HepG2 (cell line): ENCODE measurements around the gene TBCD. TPM values are rescaled to one million over a fixed set of nuclear protein-coding genes. Genes with fewer than 3 reads are reported as not detected.

Experiments
- ATAC-seq: fragments of 200-7000 bp; cut with Tn5 transposase; 3 replicates; pipeline ENCODE4 v1.9.1; 2020; ENCODE audit warnings: mild to moderate bottlenecking, moderate library complexity
- BruUV-seq: library from RNA; stranded (reverse); fragments of 400-500 nt; replicated peaks from 2 replicates; lab custom pipeline; 2021; lab: Mats Ljungman, UMichigan
- CTCF ChIA-PET: fragments of 300-600 bp; formaldehyde crosslinking; extraction: SDS; loops from one replicate; lab custom pipeline; 2021; ENCODE audit warnings: low total read pairs, inconsistent platforms, low intra/inter-chr PET ratio; lab: Yijun Ruan, JAX
- POLR2A ChIA-PET: fragments of 350-600 bp; sonication (Branson Sonifier 250); formaldehyde crosslinking; loops from one replicate; lab custom pipeline; 2020; ENCODE audit warnings: antibody characterized with exemption, inconsistent platforms; lab: Yijun Ruan, JAX
- DNase-seq: peaks from one replicate; pipeline ENCODE4 v3.0.0-alpha.2; 2015; ENCODE audit warnings: low spot score
- FAIRE-seq: peaks from 3 replicates; lab custom pipeline; 2011; peaks lifted over from hg19 to GRCh38; lab: Jason Lieb, UNC
- H2AFZ ChIP-seq: one replicate; pipeline ENCODE4 v1.6.1; 2011; ENCODE audit warnings: low read length, inconsistent platforms
- H3K27ac ChIP-seq: fragments of 300-600 bp; 3 replicates; pipeline ENCODE4 v1.8.0; 2011; ENCODE audit warnings: mixed run types, mild to moderate bottlenecking, mixed read lengths, low read length, inconsistent platforms; ENCODE audit not compliant: insufficient read depth; ENCODE audit errors: extremely low read length
- H3K27me3 ChIP-seq, 2 experiments: fragments of 200-600 bp in 1 of 2; 2 replicates in 1 of 2; 3 replicates in 1 of 2; pipeline versions ENCODE4 v1.6.0 to v1.8.0; 2011; ENCODE audit warnings: low read length in 2 of 2, mild to moderate bottlenecking in 2 of 2, moderate library complexity in 2 of 2, inconsistent platforms in 1 of 2; ENCODE audit not compliant: insufficient read depth in 2 of 2, control insufficient read depth in 1 of 2
- H3K36me3 ChIP-seq, 2 experiments: fragments of 200-600 bp in 1 of 2; replicated peaks in 1 of 2; 2 replicates in 1 of 2; 3 replicates in 1 of 2; pipeline versions ENCODE4 v1.5.1 to v1.8.0; 2011; ENCODE audit warnings: low read length in 2 of 2, inconsistent platforms in 1 of 2; ENCODE audit not compliant: insufficient read depth in 2 of 2, control insufficient read depth in 1 of 2
- H3K4me1 ChIP-seq: 2 replicates; pipeline ENCODE4 v1.5.1; 2012; ENCODE audit warnings: low read length, inconsistent platforms; ENCODE audit not compliant: insufficient read depth
- H3K4me2 ChIP-seq: 2 replicates; pipeline ENCODE4 v1.6.0; 2011; ENCODE audit warnings: low read depth, low read length, inconsistent platforms
- H3K4me3 ChIP-seq, 3 experiments: fragments of 200-600 bp in 1 of 3; sonication (generic), shearing (Covaris generic) in 1 of 3; replicated peaks in 1 of 3; 2 replicates each; pipeline ENCODE4 v1.5.1; 2011 to 2016; ENCODE audit warnings: low read length in 3 of 3, inconsistent platforms in 2 of 3, low read depth in 2 of 3, mild to moderate bottlenecking in 2 of 3, control low read depth in 1 of 3, mixed read lengths in 1 of 3; ENCODE audit not compliant: insufficient read depth in 1 of 3
- H3K79me2 ChIP-seq: one replicate; pipeline ENCODE4 v1.6.1; 2011; ENCODE audit warnings: low read length, inconsistent platforms; ENCODE audit not compliant: insufficient read depth
- H3K9ac ChIP-seq: 2 replicates; pipeline ENCODE4 v1.6.0; 2011; ENCODE audit warnings: mild to moderate bottlenecking, low read depth, low read length, inconsistent platforms; ENCODE audit not compliant: insufficient read depth
- H3K9me3 ChIP-seq: 2 replicates; pipeline ENCODE4 v1.5.1; 2012; ENCODE audit warnings: mild to moderate bottlenecking, low read length
- H4K20me1 ChIP-seq: 2 replicates; pipeline ENCODE4 v1.6.0; 2011; ENCODE audit warnings: inconsistent platforms, mild to moderate bottlenecking, low read length, moderate library complexity; ENCODE audit not compliant: insufficient read depth
- ATF1 ChIP-seq: IDR thresholded peaks from 2 replicates; pipeline ENCODE4 v1.6.1; 2016; ENCODE audit warnings: mild to moderate bottlenecking, control low read depth
- HHEX ChIP-seq: IDR thresholded peaks from 2 replicates; pipeline ENCODE4 v1.6.1; 2016; ENCODE audit warnings: control low read depth
- SAP130 ChIP-seq: IDR thresholded peaks from 2 replicates; pipeline ENCODE4 v1.6.1; 2016; ENCODE audit warnings: low read depth
- SOX5 ChIP-seq: IDR thresholded peaks from 2 replicates; pipeline ENCODE4 v1.6.1; 2016; ENCODE audit warnings: borderline replicate concordance
- U2AF1 ChIP-seq: fragments of 200-400 bp; formaldehyde crosslinking; optimal IDR thresholded peaks from 2 replicates; pipeline ENCODE3; 2017; ENCODE audit warnings: mild to moderate bottlenecking, low read depth, low read length
- ZFP1 ChIP-seq: IDR thresholded peaks from 2 replicates; pipeline ENCODE4 v1.6.1; 2016
- ZNF136 ChIP-seq: sonication (generic); formaldehyde crosslinking; IDR thresholded peaks from 2 replicates; pipeline ENCODE4 v1.8.1; 2022; ENCODE audit warnings: low read depth, mild to moderate bottlenecking, moderate library complexity, missing genetic modification reagents
- ZNF530 ChIP-seq: sonication (generic); formaldehyde crosslinking; IDR thresholded peaks from 2 replicates; pipeline ENCODE4 v1.5.0; 2020; ENCODE audit warnings: low read depth, mild to moderate bottlenecking, missing genetic modification reagents
- ZNF7 ChIP-seq: IDR thresholded peaks from 2 replicates; pipeline ENCODE4 v1.6.1; 2016; ENCODE audit warnings: missing biosample characterization, missing genetic modification reagents
- ZSCAN21 ChIP-seq: sonication (generic); formaldehyde crosslinking; IDR thresholded peaks from 2 replicates; pipeline ENCODE4 v1.8.0; 2022; ENCODE audit warnings: mild to moderate bottlenecking, missing genetic modification reagents, moderate library complexity, borderline replicate concordance
- WGBS: methylation state at CpG from one replicate; pipeline ENCODE4 v1.1.6; 2017; ENCODE audit warnings: low lambda C conversion rate; 5-methylcytosine and 5-hydroxymethylcytosine counted together
- in situ Hi-C: cut with HindIII; loops from 2 replicates; pipeline ENCODE4 v1.10.0; 2017; ENCODE audit warnings: low pct_unique_long_range_greater_than_20kb; ENCODE audit not compliant: extremely low pct_ligation_motif_present
- intact Hi-C: fragments of 100-400 bp; cut with micrococcal nuclease; formaldehyde crosslinking; loops from one replicate; pipeline ENCODE4 v1.10.0; 2022; ENCODE audit not compliant: unreplicated experiment
- polyA plus RNA-seq, 8 experiments: library from polyadenylated mRNA; depleted of rRNA in 3 of 8; stranded (reverse) in 7 of 8; unstranded in 1 of 8; fragments of >200 nt; fragmentation: Illumina TruSeq in 4 of 8; extraction: Trizol in 4 of 8; gene quantifications; 2 replicates each; pipeline versions ENCODE4 v1.2.1 to v1.2.3, GENCODE V29; 2011 to 2016; ENCODE audit warnings: low read depth in 4 of 8, missing spikeins in 1 of 8, mixed read lengths in 1 of 8; ENCODE audit not compliant: insufficient read depth in 1 of 8
- total RNA-seq, 5 experiments: library from RNA; depleted of rRNA; stranded (reverse); fragments of >200 nt; fragmentation: Illumina TruSeq; extraction: Trizol; gene quantifications; 2 replicates each; pipeline ENCODE4 v1.2.3, GENCODE V29; 2016; ENCODE audit warnings: low read depth in 1 of 5
- TF ChIP-seq, protein P1 (sequence below): sonication (generic); formaldehyde crosslinking; IDR thresholded peaks from 2 replicates; pipeline ENCODE4 v1.4.0; 2020; ENCODE audit warnings: mild to moderate bottlenecking, missing genetic modification reagents, borderline replicate concordance
- TF ChIP-seq, protein P2 (sequence below): sonication (generic); formaldehyde crosslinking; IDR thresholded peaks from 2 replicates; pipeline ENCODE4 v1.4.0; 2020; ENCODE audit warnings: missing genetic modification reagents
- TF ChIP-seq, protein P3 (sequence below): sonication (generic); formaldehyde crosslinking; IDR thresholded peaks from 2 replicates; pipeline ENCODE4 v1.5.0; 2020; ENCODE audit warnings: missing genetic modification reagents
- TF ChIP-seq, protein P4 (sequence below): IDR thresholded peaks from 2 replicates; pipeline ENCODE4 v1.6.1; 2016; ENCODE audit warnings: mild to moderate bottlenecking, missing biosample characterization, missing genetic modification reagents

The TBCD gene
- total and polyA plus RNA-seq, 2 of the 13 experiments (the other 11 are each of a cell fraction or from before 2014, with no cell fraction given) = 33.9 to 54.8 TPM

DNA sequence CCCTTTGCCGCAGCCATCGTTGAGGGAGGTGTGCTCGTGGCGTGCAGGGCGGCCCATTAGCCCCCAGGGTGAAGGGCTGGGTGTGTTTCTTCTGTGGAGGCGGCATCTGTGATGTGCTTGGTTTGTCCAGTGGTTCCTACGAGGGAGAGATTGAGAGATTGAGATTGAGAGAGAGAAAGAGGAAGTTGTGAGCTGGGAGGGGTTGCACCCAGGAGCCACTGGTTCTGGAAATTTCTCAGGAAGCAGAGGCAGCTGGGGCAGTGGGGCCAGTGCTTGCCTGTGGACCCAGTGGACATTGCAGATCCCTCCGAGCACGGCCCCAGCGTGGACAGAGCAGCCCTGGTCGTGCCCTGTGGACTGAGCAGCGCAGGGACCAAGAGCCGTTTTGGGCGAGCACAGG is 160.0 kb downstream of the TBCD start:
- 98% methylated on average over 14 of the region's 14 CpGs for WGBS
- ChIA-PET POLR2A (no interaction called here), CTCF (interaction anchor here (4.3 kb wide), 1 partner anchor 130 kb away, joined by 21 read pairs; no protein-coding TSS in a partner anchor)

DNA sequence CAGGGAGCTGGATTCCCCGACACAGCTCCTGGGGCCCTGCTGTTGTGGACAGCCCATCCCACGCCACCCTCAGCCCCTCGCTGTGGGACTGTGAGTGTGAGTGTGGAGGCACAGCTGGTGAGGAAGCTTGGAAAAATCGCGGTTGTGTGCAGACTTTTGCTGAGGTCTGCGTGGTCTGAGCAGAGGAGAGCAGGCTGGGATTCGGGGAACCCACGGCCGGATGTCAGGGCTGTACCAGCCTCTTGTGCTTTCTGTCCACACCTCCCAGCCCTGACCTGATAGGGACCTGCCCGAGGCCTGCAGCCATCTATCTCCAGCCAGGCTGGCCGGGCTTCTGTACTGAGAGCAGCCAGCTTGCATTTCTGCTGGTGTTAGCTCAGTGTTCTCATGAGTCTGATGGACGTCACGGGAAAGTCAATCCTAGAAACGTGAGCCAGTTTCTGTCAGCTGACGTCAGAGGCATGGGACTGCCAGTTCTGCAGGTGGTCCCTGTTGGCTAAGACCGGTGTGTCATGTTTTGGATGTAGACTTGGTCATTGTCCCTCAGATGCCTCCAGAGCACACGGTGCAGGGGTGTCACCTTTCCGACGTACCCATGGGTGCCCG is 160.7 kb downstream of the TBCD start:
- 97% methylated on average over 20 of the region's 20 CpGs for WGBS
- Histone ChIP-seq H3K4me2 (no peak overlapping the region), H3K36me3 (peaks cover 10 to 23% of the 10 kb centered on the region in 2 experiments; a peak in 4 of 5 replicates), H4K20me1 (no peaks in the 10 kb centered on the region), H2AFZ (no peak overlapping the region), H3K79me2 (no peaks in the 10 kb centered on the region), H3K9ac (no peak overlapping the region), H3K9me3 (no peaks in the 10 kb centered on the region), H3K27me3 (no peaks in the 10 kb centered on the region), H3K4me1 (no peaks in the 10 kb centered on the region), H3K27ac (no peak overlapping the region), H3K4me3 (no peak overlapping the region)
- no TSS peak for BruUV-seq
- in situ Hi-C loops = no loop called here
- no peak for FAIRE-seq
- intact Hi-C loops = no loop called here
- ChIA-PET POLR2A (no interaction called here), CTCF (interaction anchor here (4.3 kb wide), 1 partner anchor 131 kb away, joined by 21 read pairs; no protein-coding TSS in a partner anchor)
- ATAC-seq = no peak
- no peak for DNase-seq
- TF ChIP-seq, protein P1, sequence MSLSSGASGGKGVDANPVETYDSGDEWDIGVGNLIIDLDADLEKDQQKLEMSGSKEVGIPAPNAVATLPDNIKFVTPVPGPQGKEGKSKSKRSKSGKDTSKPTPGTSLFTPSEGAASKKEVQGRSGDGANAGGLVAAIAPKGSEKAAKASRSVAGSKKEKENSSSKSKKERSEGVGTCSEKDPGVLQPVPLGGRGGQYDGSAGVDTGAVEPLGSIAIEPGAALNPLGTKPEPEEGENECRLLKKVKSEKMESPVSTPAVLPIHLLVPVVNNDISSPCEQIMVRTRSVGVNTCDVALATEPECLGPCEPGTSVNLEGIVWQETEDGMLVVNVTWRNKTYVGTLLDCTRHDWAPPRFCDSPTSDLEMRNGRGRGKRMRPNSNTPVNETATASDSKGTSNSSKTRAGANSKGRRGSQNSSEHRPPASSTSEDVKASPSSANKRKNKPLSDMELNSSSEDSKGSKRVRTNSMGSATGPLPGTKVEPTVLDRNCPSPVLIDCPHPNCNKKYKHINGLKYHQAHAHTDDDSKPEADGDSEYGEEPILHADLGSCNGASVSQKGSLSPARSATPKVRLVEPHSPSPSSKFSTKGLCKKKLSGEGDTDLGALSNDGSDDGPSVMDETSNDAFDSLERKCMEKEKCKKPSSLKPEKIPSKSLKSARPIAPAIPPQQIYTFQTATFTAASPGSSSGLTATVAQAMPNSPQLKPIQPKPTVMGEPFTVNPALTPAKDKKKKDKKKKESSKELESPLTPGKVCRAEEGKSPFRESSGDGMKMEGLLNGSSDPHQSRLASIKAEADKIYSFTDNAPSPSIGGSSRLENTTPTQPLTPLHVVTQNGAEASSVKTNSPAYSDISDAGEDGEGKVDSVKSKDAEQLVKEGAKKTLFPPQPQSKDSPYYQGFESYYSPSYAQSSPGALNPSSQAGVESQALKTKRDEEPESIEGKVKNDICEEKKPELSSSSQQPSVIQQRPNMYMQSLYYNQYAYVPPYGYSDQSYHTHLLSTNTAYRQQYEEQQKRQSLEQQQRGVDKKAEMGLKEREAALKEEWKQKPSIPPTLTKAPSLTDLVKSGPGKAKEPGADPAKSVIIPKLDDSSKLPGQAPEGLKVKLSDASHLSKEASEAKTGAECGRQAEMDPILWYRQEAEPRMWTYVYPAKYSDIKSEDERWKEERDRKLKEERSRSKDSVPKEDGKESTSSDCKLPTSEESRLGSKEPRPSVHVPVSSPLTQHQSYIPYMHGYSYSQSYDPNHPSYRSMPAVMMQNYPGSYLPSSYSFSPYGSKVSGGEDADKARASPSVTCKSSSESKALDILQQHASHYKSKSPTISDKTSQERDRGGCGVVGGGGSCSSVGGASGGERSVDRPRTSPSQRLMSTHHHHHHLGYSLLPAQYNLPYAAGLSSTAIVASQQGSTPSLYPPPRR (CRISPR knock-in tag) = no peak
- TF ChIP-seq, protein P2, sequence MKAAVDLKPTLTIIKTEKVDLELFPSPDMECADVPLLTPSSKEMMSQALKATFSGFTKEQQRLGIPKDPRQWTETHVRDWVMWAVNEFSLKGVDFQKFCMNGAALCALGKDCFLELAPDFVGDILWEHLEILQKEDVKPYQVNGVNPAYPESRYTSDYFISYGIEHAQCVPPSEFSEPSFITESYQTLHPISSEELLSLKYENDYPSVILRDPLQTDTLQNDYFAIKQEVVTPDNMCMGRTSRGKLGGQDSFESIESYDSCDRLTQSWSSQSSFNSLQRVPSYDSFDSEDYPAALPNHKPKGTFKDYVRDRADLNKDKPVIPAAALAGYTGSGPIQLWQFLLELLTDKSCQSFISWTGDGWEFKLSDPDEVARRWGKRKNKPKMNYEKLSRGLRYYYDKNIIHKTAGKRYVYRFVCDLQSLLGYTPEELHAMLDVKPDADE (CRISPR knock-in tag) = no peak
- TF ChIP-seq HHEX (CRISPR knock-in tag) = no peak
- no peak for TF ChIP-seq ZSCAN21 (CRISPR knock-in tag)

More for the DNA sequence above, 160.0 kb downstream of the TBCD start:
- intact Hi-C loops = no loop called here
- no peak overlapping the region for H2AFZ ChIP-seq
- in situ Hi-C loops = no loop called here
- no peaks in the 10 kb centered on the region for H4K20me1 ChIP-seq
- H3K27me3 ChIP-seq = no peaks in the 10 kb centered on the region
- H3K4me1 ChIP-seq = no peaks in the 10 kb centered on the region
- no peak overlapping the region for H3K9ac ChIP-seq
- H3K4me3 ChIP-seq = no peak overlapping the region
- no peak overlapping the region for H3K27ac ChIP-seq
- FAIRE-seq (no peak), ATAC-seq (no peak), DNase-seq (no peak)
- H3K36me3 ChIP-seq = peaks cover 10 to 30% of the 10 kb centered on the region in 2 experiments; a peak in 4 of 5 replicates
- H3K9me3 ChIP-seq = no peaks in the 10 kb centered on the region
- no TSS peak for BruUV-seq
- no peak overlapping the region for H3K4me2 ChIP-seq
- no peaks in the 10 kb centered on the region for H3K79me2 ChIP-seq
- TF ChIP-seq, protein P3, sequence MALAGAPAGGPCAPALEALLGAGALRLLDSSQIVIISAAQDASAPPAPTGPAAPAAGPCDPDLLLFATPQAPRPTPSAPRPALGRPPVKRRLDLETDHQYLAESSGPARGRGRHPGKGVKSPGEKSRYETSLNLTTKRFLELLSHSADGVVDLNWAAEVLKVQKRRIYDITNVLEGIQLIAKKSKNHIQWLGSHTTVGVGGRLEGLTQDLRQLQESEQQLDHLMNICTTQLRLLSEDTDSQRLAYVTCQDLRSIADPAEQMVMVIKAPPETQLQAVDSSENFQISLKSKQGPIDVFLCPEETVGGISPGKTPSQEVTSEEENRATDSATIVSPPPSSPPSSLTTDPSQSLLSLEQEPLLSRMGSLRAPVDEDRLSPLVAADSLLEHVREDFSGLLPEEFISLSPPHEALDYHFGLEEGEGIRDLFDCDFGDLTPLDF (CRISPR knock-in tag) = no peak
- no peak for TF ChIP-seq SAP130 (CRISPR knock-in tag)
- no peak for TF ChIP-seq ATF1 (CRISPR knock-in tag)
- no peak for TF ChIP-seq ZNF136 (CRISPR knock-in tag)
- TF ChIP-seq SOX5 (CRISPR knock-in tag) = no peak
- TF ChIP-seq, protein P4, sequence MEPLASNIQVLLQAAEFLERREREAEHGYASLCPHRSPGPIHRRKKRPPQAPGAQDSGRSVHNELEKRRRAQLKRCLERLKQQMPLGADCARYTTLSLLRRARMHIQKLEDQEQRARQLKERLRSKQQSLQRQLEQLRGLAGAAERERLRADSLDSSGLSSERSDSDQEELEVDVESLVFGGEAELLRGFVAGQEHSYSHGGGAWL (CRISPR knock-in tag) = no peak
- TF ChIP-seq ZNF530 (CRISPR knock-in tag) = no peak
- no peak for TF ChIP-seq ZNF7 (CRISPR knock-in tag)
- TF ChIP-seq U2AF1 = no peak
- no peak for TF ChIP-seq ZFP1
